Superior temporal gyrus (tissue), 1 donor: ENCODE results near the gene PCGF5.

Experiments used
- DNase-seq: peaks from one replicate; pipeline ENCODE4 v3.0.0-alpha.2; 2016; ENCODE audit errors: extremely low spot score

Gene PCGF5

DNA sequence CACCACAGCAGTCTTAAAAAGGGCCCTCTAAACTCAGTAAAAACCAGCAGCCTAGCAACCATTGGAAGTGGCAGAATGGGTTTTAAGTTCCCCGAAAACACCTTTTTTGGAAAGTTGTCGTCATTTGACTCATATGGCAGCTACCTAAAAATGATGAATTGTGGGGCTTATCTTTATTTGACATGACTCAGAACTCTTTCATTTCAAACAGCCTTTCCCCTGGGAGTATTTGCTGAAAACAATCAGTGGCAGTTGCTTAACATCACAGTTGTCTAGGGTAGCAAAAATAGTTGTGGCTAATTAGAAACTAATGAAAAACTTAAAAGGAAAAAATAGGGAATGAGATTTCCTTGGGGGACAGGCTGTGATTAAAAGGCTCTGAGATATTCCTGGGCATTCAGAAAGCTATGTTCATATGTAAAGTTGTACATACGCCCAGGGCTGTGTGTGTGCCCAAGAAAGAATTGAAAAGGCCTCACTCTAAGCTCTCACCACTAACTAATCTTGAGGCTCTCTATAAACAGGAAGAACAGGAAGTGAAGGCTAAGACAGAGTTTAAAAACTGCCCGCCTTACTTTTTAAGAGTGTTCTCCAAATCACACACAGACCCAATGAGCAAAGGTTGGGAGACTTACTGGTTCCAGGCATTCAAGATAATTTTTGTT, 108.0 kb downstream of the PCGF5 start:
- DNase-seq = no peak
